K562 (cell line): Measurements from ENCODE around the gene AAMP. TPM values are rescaled to one million over a fixed set of nuclear protein-coding genes. Genes with fewer than 3 reads are reported as not detected.

Experiments
- ATAC-seq: fragments of 200-7000 bp; cut with Tn5 transposase; 3 replicates; pipeline ENCODE4 v1.9.1; 2020; ENCODE audit warnings: moderate library complexity
- BruUV-seq: library from RNA; stranded (reverse); fragments of 400-500 nt; replicated peaks from 2 replicates; lab custom pipeline; 2021; lab: Mats Ljungman, UMichigan
- CTCF ChIA-PET: fragments of 300-600 bp; formaldehyde crosslinking; extraction: SDS; loops from one replicate; lab custom pipeline; 2021; ENCODE audit warnings: low intra/inter-chr PET ratio; lab: Yijun Ruan, JAX
- POLR2A ChIA-PET: fragments of 300-600, 350-650 bp; sonication (Branson Sonifier 250); formaldehyde crosslinking; extraction: SDS; loops from one replicate; lab custom pipeline; 2021; ENCODE audit warnings: antibody characterized with exemption, inconsistent platforms; lab: Yijun Ruan, JAX
- DNase-seq, 4 experiments: peaks; one replicate each; pipeline versions ENCODE4 v3.0.0 to v3.0.0-alpha.2; 2011 to 2018; ENCODE audit warnings: low spot score in 3 of 4, mixed read lengths in 3 of 4; ENCODE audit errors: extremely low read depth in 1 of 4
- FAIRE-seq: peaks from 2 replicates; lab custom pipeline; 2011; peaks lifted over from hg19 to GRCh38; lab: Jason Lieb, UNC
- H2AFZ ChIP-seq: 2 replicates; pipeline ENCODE4 v1.6.0; 2011; ENCODE audit warnings: low read depth, low read length, control low read depth, inconsistent platforms
- H3K27ac ChIP-seq: fragments of 200-600 bp; 3 replicates; pipeline ENCODE4 v1.8.0; 2011; ENCODE audit warnings: low read depth, mild to moderate bottlenecking, control low read depth, inconsistent platforms, low read length, moderate library complexity, mixed read lengths; ENCODE audit errors: extremely low read depth
- H3K27me3 ChIP-seq, 2 experiments: fragments of 300-600 bp in 1 of 2; 2 replicates in 1 of 2; 3 replicates in 1 of 2; pipeline versions ENCODE4 v1.6.0 to v1.8.0; 2011; ENCODE audit warnings: inconsistent platforms in 2 of 2, low read length in 2 of 2, mild to moderate bottlenecking in 1 of 2, mixed read lengths in 1 of 2, moderate library complexity in 1 of 2; ENCODE audit not compliant: control insufficient read depth in 2 of 2, insufficient read depth in 2 of 2
- H3K36me3 ChIP-seq: fragments of 300-600 bp; 3 replicates; pipeline ENCODE4 v1.8.0; 2011; ENCODE audit warnings: mild to moderate bottlenecking, low read length, inconsistent platforms; ENCODE audit not compliant: control insufficient read depth, insufficient read depth
- H3K4me1 ChIP-seq, 2 experiments: fragments of 200-600 bp in 1 of 2; replicated peaks in 1 of 2; 2 replicates in 1 of 2; 3 replicates in 1 of 2; pipeline versions ENCODE4 v1.5.1 to v1.8.0; 2011; ENCODE audit warnings: inconsistent platforms in 2 of 2, low read length in 2 of 2, mild to moderate bottlenecking in 1 of 2, mixed read lengths in 1 of 2, moderate library complexity in 1 of 2; ENCODE audit not compliant: control insufficient read depth in 2 of 2, insufficient read depth in 2 of 2
- H3K4me2 ChIP-seq: 2 replicates; pipeline ENCODE4 v1.6.1; 2011; ENCODE audit warnings: low read length, control low read depth, inconsistent platforms, mixed read lengths; ENCODE audit not compliant: insufficient read depth
- H3K4me3 ChIP-seq: fragments of 200-600 bp; sonication (generic), shearing (Covaris generic); 2 replicates; pipeline ENCODE4 v1.5.1; 2016; ENCODE audit warnings: control low read depth, inconsistent platforms
- H3K79me2 ChIP-seq: fragments of 200-600 bp; 3 replicates; pipeline ENCODE4 v1.8.0; 2011; ENCODE audit warnings: low read length, inconsistent platforms; ENCODE audit not compliant: control insufficient read depth, insufficient read depth
- H3K9ac ChIP-seq, 2 experiments: 2 replicates each; pipeline versions ENCODE4 v1.6.0 to v1.6.1; 2011; ENCODE audit warnings: low read depth in 2 of 2, low read length in 2 of 2, control low read depth in 1 of 2, inconsistent platforms in 1 of 2, mild to moderate bottlenecking in 1 of 2, mixed read lengths in 1 of 2; ENCODE audit not compliant: insufficient read depth in 1 of 2
- H3K9me1 ChIP-seq: one replicate; pipeline ENCODE4 v1.6.0; 2011; ENCODE audit warnings: inconsistent platforms, mild to moderate bottlenecking, low read length, moderate library complexity; ENCODE audit not compliant: control insufficient read depth, insufficient read depth
- H3K9me3 ChIP-seq: replicated peaks from 2 replicates; pipeline ENCODE4 v1.5.1; 2011; ENCODE audit warnings: low read depth, low read length, inconsistent platforms; ENCODE audit not compliant: control insufficient read depth, insufficient read depth
- H4K20me1 ChIP-seq: replicated peaks from 2 replicates; pipeline ENCODE4 v1.6.1; 2011; ENCODE audit warnings: low read length, inconsistent platforms, mixed read lengths; ENCODE audit not compliant: control insufficient read depth, insufficient read depth
- SPI1 ChIP-seq: IDR thresholded peaks from 2 replicates; pipeline ENCODE4 v1.6.1; 2011; ENCODE audit warnings: low read depth, low read length, control low read depth, borderline replicate concordance
- ZNF12 ChIP-seq: sonication (generic); formaldehyde crosslinking; IDR thresholded peaks from 2 replicates; pipeline ENCODE4 v1.4.0; 2020; ENCODE audit warnings: mild to moderate bottlenecking, missing genetic modification reagents
- ZNF41 ChIP-seq: fragments of 250-450 bp; sonication (Bioruptor Pico); conservative IDR thresholded peaks from 2 replicates; pipeline ENCODE4 v1.4.0; 2020; ENCODE audit warnings: mild to moderate bottlenecking
- WGBS: fragments of 100-300 bp; shearing (Covaris generic); methylation state at CpG from one replicate; pipeline ENCODE4 v1.1.6; 2016; ENCODE audit warnings: low coverage, mixed read lengths; ENCODE audit not compliant: insufficient coverage; ENCODE audit errors: missing lambda C conversion rate; 5-methylcytosine and 5-hydroxymethylcytosine counted together
- in situ Hi-C: fragments of 300-500 bp; cut with MboI; formaldehyde crosslinking; loops from 4 replicates; pipeline ENCODE4 v1.15.0; 2018; ENCODE audit warnings: inconsistent platforms, mixed read lengths
- intact Hi-C: fragments of 100-400 bp; cut with micrococcal nuclease; formaldehyde crosslinking; loops from 2 replicates; pipeline ENCODE4 v1.14.2; 2022
- polyA plus RNA-seq, 8 experiments: library from polyadenylated mRNA; depleted of rRNA in 4 of 8; stranded (reverse) in 5 of 8; unstranded in 3 of 8; fragments of >200 nt; fragmentation: Nextera tagmentation in 2 of 8; fragmentation: Illumina TruSeq in 1 of 8; extraction: Ambion mirVana in 2 of 8; extraction: Trizol in 1 of 8; gene quantifications; 2 replicates each; pipeline versions ENCODE4 v1.2.1 to v1.2.3, GENCODE V29; 2011 to 2014; ENCODE audit warnings: inconsistent platforms in 1 of 8, missing spikeins in 1 of 8
- total RNA-seq, 7 experiments: library from RNA; depleted of rRNA in 6 of 7; stranded (reverse); fragments of >200 nt in 6 of 7; fragmentation: Illumina TruSeq in 2 of 7; extraction: Trizol in 2 of 7; gene quantifications; 2 replicates each; pipeline versions ENCODE4 v1.2.1 to v1.2.3, GENCODE V29; 2011 to 2021; ENCODE audit warnings: low replicate concordance in 1 of 7

AAMP gene
- total and polyA plus RNA-seq, 9 of the 15 experiments (the other 6 are each of a cell fraction or from before 2014, with no cell fraction given) = 5.7 to 197 (median 94.1) TPM

GRCh38 chr2:218293715-218294429 lies 23.9 kb upstream of the AAMP start:
- in situ Hi-C loops = no loop called here
- ChIA-PET POLR2A (interaction anchor here (0.6 kb wide), 4 partner anchors 20 to 459 kb away, joined by 3 to 4 read pairs (median 4); no protein-coding TSS in a partner anchor), CTCF (interaction anchor here (0.7 kb wide), 1 partner anchor 12 kb away, joined by 4 read pairs; no protein-coding TSS in a partner anchor)
- Histone ChIP-seq H3K36me3 (peaks cover 8% of the 10 kb centered on the region; the same call in 2 of the 3 replicates), H2AFZ (peak overlapping the region; percentile 82), H3K9ac (peak overlapping the region in 1 of 2 experiments; percentile 14; a peak in 2 of 4 replicates), H3K4me1 (peaks cover 34 to 43% of the 10 kb centered on the region in 2 experiments), H4K20me1 (no peaks in the 10 kb centered on the region), H3K79me2 (peaks cover 39% of the 10 kb centered on the region), H3K9me3 (no peaks in the 10 kb centered on the region), H3K27me3 (no peaks in the 10 kb centered on the region), H3K27ac (peak overlapping the region; percentile 45; the same call in 2 of the 3 replicates), H3K4me2 (no peak overlapping the region), H3K4me3 (no peak overlapping the region), H3K9me1 (peaks cover 3% of the 10 kb centered on the region)
- WGBS = 42% methylated on average over 4 of the region's 5 CpGs
- TF ChIP-seq ZNF12 (CRISPR knock-in tag) = 0 out of 2 replicates have a peak, but pooled peaks have one; percentile 32
- TF ChIP-seq ZNF41 (CRISPR knock-in tag) = no peak
- TF ChIP-seq SPI1 = 0 out of 2 replicates have a peak, but pooled peaks have one; percentile 3
- peak in 2 of 4 experiments; percentile 38 to 41 for DNase-seq
- intact Hi-C loops = loop anchor here (2.0 to 5.0 kb wide), 2 partner anchors 105 to 273 kb away; partner anchors contain the start of genes CNOT9, CTDSP1 and USP37
- no peak for ATAC-seq
- no peak for FAIRE-seq
- no TSS peak for BruUV-seq
